ENCODE data around the gene NAA60.

Gene NAA60

GRCh38 chr16:3530371-3530914 is 87.0 kb downstream of the NAA60 start:
- TF ChIP-seq CTCF (IDR thresholded peaks at IDR 0.05) = no peak
- Mint-ChIP-seq H3K4me3 (no peak overlapping the region), H3K27me3 (ENCODE audit: low read depth, poor library complexity) (no peaks in the 10 kb centered on the region), H3K27ac (no peak overlapping the region), H3K36me3 (ENCODE audit: low read depth) (peaks cover 91% of the 10 kb centered on the region), H3K4me1 (peaks cover 6% of the 10 kb centered on the region), H3K9me3 (peaks cover 24% of the 10 kb centered on the region)
- no peak for DNase-seq

- H3K4me1 Mint-ChIP-seq = peaks cover 6% of the 10 kb centered on the region
Observed at GRCh38 chr16:3532741-3533140, 89.3 kb downstream of the NAA60 start.

GRCh38 chr16:3534126-3534525 is 90.6 kb downstream of the NAA60 start:
- DNase-seq = no peak
- H3K36me3 Mint-ChIP-seq (ENCODE audit: low read depth) = peaks cover 72% of the 10 kb centered on the region
- H3K4me1 Mint-ChIP-seq = peaks cover 6% of the 10 kb centered on the region
- H3K27me3 Mint-ChIP-seq (ENCODE audit: low read depth, poor library complexity) = no peaks in the 10 kb centered on the region
- H3K27ac Mint-ChIP-seq = peak overlapping the region; percentile 70
- no peak for TF ChIP-seq CTCF (IDR thresholded peaks at IDR 0.05)
- no peak overlapping the region for H3K4me3 Mint-ChIP-seq
- peaks cover 2% of the 10 kb centered on the region for H3K9me3 Mint-ChIP-seq

More at GRCh38 chr16:3532741-3533140, 89.3 kb downstream of the NAA60 start:
- Mint-ChIP-seq H3K4me3 (no peak overlapping the region), H3K36me3 (ENCODE audit: low read depth) (peaks cover 86% of the 10 kb centered on the region), H3K27ac (peak overlapping the region; percentile 79), H3K27me3 (ENCODE audit: low read depth, poor library complexity) (no peaks in the 10 kb centered on the region), H3K9me3 (peaks cover 14% of the 10 kb centered on the region)
- no peak for DNase-seq
- no peak for TF ChIP-seq CTCF (IDR thresholded peaks at IDR 0.05)

- H3K27me3 Mint-ChIP-seq (ENCODE audit: low read depth, poor library complexity) = no peaks in the 10 kb centered on the region
Observed at GRCh38 chr16:3536271-3536731, 92.8 kb downstream of the NAA60 start.

More at GRCh38 chr16:3536271-3536731, 92.8 kb downstream of the NAA60 start:
- peaks cover 6% of the 10 kb centered on the region for H3K4me1 Mint-ChIP-seq
- no peak overlapping the region for H3K27ac Mint-ChIP-seq
- no peak overlapping the region for H3K4me3 Mint-ChIP-seq
- no peak for DNase-seq
- no peaks in the 10 kb centered on the region for H3K9me3 Mint-ChIP-seq
- TF ChIP-seq CTCF (IDR thresholded peaks at IDR 0.05) = no peak
- H3K36me3 Mint-ChIP-seq (ENCODE audit: low read depth) = peaks cover 72% of the 10 kb centered on the region

Measured in nephron progenitor cell (in vitro differentiated cells).